GM20431 (cell line): ENCODE measurements around the gene CDKN1B.

Source experiments
- in situ Hi-C: fragments of 300-500 bp; cut with MseI, MboI; formaldehyde crosslinking; loops from one replicate; pipeline ENCODE4 v1.15.0; 2020; ENCODE audit warnings: low sequenced_read_pairs; ENCODE audit not compliant: unreplicated experiment

CDKN1B gene

DNA sequence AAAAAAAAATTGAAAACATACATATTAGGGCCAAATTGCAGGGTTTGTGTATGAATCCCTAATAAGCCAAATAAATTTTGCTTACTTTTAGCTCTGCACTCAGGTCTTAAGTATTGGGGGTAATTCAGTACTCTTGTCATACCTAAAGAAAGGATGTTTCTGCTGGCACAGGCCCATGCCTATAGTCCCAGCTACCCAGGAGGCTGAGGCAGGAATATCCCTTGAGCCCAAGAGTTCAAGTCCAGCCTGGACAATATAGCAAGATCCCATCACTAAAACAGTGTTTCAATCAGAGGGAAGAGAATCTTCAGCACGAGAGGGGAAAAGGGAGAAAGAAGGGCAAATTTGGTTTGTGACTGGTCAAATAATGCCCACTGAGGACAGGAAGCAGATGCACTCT is 17.8 kb upstream of the CDKN1B start:
- in situ Hi-C loops, result no loop called here

DNA sequence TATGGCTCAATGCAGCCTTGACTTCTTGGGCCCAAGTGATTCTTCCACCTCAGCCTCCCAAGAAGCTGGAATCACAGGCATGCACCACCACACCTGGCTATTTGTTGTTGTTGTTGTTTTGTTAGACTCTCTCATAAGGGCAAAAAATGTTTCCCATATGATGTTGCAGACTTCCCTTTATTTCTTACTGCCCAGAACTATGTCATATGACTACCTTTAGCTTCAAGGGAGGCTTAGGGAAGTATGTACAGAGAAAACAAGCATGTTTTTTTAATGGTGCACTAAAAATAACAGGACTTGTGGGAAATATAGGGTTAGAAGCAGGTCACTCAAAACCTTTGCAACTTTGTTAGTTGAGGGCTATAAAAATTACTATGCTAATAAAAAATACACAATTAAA is 16.9 kb upstream of the CDKN1B start:
- in situ Hi-C loops, result loop anchor here (25.0 kb wide), 1 partner anchor 313 kb away; no protein-coding TSS in a partner anchor

DNA sequence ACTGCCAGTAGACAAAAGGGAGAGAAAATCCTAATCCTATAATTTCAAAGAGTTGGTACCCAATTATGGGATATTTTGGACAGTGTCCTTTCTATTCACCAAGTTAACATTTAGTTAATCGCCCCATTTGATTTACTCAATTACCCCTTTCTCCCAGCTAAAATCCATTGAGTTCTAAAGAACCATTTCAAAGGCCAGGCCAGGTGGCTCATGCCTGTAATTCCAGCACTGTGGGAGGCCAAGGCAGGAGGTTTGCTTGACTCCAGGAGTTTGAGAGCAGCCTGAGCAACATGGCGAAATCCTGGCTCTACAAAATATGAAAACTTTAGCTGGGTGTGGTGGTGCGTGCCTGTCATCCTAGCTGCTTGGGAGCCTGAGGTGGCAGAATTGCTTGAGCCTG is 15.7 kb upstream of the CDKN1B start:
- in situ Hi-C loops, result loop anchor here (25.0 kb wide), 1 partner anchor 314 kb away; no protein-coding TSS in a partner anchor

DNA sequence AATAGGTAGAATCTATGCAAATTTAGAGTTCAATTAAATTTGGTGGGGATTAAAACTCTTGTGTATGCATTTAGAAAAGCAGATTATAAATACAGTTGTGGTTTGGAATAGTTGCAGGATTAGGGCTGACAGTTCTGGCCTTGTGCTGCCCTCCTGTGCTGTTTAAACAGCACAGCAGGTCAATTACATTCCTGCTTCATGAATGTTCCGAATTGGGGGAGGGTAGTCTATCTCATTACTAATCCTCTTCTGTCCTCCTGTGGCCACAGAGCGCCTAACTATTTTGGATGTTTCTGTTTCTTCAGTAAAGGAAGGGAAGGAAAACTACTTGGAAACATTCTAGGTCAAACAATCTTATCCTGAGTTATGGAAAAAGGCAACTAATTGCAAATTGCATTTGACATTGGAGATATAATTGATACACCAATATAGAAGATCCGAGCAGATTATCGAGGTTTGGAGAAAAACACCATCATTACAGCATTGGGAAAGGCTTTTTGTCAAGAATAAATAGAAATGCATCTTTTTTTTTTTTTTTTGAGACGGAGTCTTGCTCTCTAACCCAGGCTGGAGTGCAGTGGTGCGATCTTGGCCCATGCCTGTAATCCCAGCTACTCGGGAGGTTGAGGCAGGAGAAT is 12.5 kb upstream of the CDKN1B start:
- in situ Hi-C loops, result loop anchor here (25.0 kb wide), 1 partner anchor 317 kb away; no protein-coding TSS in a partner anchor

DNA sequence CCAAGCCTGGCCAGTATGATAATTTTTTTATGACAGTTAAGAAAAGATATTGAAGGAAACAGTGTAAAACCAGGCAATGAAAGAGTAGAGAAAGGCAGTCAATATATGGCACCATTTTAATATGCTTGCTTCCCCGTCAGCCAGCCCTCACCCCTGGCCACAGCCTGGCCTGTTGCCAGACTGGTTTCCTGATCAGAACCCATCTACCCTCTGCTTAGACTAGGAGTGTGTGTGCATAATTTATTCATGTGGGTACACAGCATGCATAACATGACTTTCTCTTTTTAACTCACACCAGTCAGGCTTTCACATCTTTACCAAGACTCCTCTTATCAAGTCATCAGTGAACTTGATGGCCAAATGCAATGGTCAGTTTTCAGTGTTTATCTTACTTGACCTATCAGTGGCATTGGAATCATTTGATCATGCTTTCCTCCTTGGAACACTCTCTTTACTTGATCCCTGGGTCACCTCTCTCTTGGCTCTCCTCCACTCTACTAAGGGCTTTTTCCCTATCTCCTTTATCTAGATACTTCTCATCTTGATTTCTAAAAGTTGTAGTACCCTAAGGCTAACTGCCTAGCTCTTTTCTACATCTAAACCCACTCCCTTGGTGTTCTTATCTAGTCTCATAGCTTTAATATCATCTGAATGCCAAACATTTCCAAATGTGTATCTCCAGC is 11.2 kb upstream of the CDKN1B start:
- in situ Hi-C loops, result loop anchor here (25.0 kb wide), 1 partner anchor 319 kb away; no protein-coding TSS in a partner anchor

DNA sequence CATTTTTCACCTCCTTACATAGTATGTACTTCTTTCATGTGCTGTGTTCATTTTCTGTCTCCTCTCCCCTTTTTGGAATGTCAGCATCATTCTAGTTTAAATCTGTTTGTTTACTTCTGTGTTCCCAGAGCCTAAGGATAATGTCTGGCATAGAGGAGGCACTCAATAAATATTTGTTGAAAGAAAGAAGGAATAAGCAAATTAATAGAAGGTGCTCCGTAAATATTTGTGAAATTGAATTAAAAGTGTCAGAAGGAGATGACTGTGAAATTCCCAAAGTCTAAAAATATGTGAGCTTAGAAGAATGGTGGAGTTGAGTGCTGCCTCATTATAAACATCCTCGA is 3.3 kb upstream of the CDKN1B start:
- in situ Hi-C loops, result loop anchor here (25.0 kb wide), 1 partner anchor 327 kb away; no protein-coding TSS in a partner anchor

DNA sequence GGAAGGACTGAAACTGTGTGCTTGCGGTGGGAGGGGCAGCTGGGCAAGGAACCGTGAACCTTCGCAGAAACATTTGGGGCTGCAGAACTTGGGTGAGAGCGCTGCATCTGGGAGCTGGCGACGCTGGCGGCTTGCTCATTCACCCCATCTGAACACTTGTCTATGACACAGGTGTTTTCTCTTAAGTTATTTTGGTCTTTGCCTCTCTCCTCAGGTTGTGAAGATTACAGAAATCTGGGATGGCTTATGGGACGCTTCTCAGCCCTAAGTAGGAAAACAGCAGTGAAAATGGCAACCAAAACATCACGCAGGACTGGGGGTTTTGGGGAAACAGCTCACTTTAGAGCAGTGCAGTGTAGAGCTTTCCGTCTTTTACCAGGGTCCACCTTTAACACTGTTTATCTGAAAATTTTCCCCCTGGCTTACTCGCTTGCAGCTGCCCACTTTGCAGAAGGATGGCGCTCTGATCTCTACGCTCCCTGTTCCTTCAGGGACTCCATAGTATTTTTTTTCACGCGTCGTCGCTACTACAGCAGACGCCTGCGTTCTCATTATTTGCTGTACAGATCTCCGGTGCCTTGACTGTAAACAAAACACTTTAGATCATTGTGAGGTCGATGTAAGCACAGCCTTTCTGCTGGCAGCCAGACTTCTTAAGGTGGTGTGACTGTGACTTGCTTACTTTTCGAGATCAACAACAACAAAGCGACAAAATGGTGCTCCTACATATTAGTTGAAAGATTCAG is 2.7 kb upstream of the CDKN1B start:
- in situ Hi-C loops, result loop anchor here (25.0 kb wide), 1 partner anchor 327 kb away; no protein-coding TSS in a partner anchor

DNA sequence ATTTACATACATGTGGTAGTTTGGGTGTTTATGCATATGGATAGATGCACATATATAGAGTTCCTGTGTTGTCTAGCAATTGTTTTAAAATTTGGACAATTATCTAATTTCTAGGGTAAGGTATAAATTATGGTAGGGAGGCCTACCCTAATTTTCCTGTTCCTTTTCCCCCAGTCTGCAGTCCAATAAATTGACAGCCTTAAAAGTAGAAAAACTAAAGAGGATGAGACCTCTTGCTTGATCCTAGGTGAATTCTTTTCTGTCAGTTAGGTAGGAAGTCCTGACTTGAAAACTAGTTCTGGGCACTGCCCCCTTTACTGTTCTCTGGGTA is 2.1 kb upstream of the CDKN1B start:
- in situ Hi-C loops, result loop anchor here (25.0 kb wide), 1 partner anchor 328 kb away; no protein-coding TSS in a partner anchor

DNA sequence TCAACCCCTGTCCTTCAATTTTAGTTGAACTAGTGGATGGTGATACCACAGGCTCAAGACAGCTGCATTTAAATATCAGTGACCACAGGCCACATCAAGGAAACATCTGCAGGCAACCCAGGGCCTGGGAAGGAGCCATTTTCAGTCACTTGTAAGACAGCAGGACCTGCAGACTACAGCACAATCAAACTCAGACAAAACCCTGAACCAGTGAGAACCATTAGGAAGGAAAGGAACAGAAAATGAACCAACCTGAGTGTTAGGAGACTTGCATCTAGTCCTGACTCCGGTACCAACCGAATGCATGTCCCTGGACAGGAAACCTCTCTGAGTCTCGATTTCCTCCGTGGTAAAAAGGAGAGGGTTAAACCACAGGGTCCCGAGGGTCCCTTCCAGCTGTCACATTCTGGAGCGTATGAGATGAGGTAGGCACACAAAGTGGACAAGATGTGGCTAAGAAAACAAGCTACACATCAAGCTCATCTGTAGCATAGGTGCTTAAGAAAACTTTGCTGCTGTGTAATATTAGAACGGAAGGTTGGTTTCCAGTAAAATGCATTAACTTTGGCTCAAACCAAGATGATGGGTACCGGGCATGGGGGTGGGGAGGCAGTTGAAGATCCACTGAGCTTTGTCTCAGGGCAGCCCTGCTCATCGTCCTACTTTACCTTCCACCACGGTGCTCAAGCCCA is 1.6 kb upstream of the CDKN1B start:
- in situ Hi-C loops, result loop anchor here (25.0 kb wide), 1 partner anchor 328 kb away; no protein-coding TSS in a partner anchor

DNA sequence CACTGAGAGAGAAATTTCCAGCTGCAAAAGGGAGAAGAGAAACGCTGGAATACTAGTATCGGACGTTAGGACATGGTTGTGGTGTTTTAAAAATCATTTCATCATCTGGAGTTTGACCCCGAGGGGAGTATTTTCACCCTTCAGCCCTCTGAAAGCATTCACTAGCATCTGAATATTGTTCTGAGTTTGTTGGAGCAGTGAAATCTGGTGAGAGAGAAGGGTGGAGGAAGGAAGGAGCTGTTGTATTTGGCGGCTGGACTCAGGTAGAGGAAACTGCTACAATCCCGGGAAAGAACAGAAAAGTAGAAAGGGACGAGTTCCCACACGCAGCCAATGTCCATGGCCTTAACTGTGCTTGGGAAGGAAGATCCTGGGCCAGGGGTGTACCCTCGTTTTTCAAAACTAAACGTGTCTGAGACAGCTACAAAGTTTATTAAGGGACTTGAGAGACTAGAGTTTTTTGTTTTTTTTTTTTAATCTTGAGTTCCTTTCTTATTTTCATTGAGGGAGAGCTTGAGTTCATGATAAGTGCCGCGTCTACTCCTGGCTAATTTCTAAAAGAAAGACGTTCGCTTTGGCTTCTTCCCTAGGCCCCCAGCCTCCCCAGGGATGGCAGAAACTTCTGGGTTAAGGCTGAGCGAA is 896 bp upstream of the CDKN1B start:
- in situ Hi-C loops, result loop anchor here (25.0 kb wide), 1 partner anchor 329 kb away; no protein-coding TSS in a partner anchor

DNA sequence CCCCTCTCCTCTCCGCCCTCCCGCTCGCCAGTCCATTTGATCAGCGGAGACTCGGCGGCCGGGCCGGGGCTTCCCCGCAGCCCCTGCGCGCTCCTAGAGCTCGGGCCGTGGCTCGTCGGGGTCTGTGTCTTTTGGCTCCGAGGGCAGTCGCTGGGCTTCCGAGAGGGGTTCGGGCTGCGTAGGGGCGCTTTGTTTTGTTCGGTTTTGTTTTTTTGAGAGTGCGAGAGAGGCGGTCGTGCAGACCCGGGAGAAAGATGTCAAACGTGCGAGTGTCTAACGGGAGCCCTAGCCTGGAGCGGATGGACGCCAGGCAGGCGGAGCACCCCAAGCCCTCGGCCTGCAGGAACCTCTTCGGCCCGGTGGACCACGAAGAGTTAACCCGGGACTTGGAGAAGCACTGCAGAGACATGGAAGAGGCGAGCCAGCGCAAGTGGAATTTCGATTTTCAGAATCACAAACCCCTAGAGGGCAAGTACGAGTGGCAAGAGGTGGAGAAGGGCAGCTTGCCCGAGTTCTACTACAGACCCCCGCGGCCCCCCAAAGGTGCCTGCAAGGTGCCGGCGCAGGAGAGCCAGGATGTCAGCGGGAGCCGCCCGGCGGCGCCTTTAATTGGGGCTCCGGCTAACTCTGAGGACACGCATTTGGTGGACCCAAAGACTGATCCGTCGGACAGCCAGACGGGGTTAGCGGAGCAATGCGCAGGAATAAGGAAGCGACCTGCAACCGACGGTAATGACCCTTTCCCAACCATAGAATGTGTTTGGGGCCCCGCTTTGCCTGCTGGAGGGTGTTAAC is 615 bp downstream of the CDKN1B start:
- in situ Hi-C loops, result loop anchor here (25.0 kb wide), 1 partner anchor 330 kb away; no protein-coding TSS in a partner anchor

DNA sequence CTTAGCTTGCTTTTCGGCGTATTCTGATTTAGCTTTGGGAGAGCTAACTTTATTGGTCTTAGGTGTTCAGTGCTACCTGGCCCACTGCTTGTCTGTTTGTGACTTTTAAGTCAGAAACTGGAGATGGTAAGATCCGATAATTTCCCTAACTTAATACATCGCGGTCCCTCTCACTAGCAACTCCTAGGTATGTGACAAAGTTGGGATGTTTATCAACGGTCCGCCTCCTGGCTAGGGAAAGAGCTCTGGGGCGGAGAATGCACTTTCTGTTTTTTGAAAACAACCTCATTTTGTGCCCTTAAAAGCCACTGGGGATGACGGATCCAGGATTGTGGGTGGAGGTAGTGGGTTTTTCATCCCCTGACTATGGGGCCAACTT is 1.2 kb downstream of the CDKN1B start:
- in situ Hi-C loops, result loop anchor here (25.0 kb wide), 1 partner anchor 331 kb away; no protein-coding TSS in a partner anchor

DNA sequence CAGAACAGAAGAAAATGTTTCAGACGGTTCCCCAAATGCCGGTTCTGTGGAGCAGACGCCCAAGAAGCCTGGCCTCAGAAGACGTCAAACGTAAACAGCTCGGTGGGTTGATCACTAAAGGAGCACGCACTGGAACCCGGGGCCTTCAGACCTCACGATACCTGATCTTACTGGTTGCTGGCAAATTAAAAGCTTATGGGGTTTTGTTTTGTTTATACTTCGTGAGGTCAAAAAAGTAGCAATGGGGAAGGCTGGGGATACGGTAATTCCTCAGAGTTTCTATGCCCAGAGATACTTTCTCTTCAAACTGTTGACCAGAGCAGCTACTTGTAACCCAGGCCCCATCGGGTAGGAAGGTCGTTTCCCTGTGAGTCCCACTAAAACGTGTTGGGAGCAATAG is 1.7 kb downstream of the CDKN1B start:
- in situ Hi-C loops, result loop anchor here (25.0 kb wide), 1 partner anchor 332 kb away; no protein-coding TSS in a partner anchor

DNA sequence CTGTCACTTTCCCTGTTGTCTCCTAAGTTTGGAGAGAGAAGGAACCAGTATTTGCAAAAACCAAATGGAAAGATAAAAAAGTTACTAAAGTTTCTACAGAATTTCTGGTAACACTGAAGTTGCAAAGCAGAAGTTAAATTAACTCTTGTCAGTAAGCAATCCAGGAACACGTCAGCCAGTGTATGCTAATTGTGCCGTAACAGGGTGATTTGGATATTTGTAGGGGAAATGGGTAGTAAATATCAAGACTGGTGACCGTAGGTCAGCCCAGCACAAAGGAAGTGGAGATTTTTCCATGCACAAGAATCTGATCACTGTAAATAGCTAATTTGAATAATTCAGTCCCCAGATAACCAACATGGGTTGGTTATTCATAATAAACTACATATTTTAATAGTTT is 2.3 kb downstream of the CDKN1B start:
- in situ Hi-C loops, result loop anchor here (25.0 kb wide), 1 partner anchor 332 kb away; no protein-coding TSS in a partner anchor

DNA sequence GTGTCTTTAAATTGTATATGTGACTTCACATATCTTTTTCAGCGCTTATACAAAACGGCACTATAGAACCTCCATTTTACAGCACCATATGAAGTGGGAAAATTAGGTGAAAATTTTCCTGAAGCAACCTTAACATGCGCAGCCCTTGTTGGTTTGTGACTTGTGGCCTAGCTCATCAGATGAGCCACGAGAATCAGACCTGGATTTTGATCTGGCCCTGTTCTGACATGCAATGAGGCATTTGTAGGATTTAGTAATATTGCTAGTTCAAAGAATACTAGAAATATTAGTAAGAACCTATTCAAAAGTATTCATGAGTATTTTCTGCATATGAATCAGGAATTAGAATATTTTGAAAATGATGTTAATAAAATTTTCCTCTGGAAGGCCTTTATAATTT is 2.9 kb downstream of the CDKN1B start:
- in situ Hi-C loops, result loop anchor here (25.0 kb wide), 1 partner anchor 333 kb away; no protein-coding TSS in a partner anchor

DNA sequence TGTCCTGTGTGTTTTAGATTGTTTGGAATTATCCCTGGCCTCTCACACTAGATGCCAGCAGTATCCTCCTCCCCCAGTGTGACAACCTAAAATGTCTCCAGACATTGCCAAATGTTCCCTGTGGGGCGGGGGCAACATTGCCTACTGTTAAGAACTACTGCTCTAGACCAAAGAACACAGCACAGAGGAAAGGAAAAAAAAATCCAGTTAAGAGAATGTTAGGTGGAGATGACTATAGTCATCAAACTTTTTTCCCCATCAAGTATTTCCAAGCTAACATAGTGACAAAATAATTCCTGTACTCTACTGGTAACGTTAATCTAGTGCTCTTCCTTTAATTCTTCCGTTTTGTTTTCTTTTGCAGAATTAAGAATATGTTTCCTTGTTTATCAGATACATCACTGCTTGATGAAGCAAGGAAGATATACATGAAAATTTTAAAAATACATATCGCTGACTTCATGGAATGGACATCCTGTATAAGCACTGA is 3.5 kb downstream of the CDKN1B start:
- in situ Hi-C loops, result loop anchor here (25.0 kb wide), 1 partner anchor 333 kb away; no protein-coding TSS in a partner anchor

DNA sequence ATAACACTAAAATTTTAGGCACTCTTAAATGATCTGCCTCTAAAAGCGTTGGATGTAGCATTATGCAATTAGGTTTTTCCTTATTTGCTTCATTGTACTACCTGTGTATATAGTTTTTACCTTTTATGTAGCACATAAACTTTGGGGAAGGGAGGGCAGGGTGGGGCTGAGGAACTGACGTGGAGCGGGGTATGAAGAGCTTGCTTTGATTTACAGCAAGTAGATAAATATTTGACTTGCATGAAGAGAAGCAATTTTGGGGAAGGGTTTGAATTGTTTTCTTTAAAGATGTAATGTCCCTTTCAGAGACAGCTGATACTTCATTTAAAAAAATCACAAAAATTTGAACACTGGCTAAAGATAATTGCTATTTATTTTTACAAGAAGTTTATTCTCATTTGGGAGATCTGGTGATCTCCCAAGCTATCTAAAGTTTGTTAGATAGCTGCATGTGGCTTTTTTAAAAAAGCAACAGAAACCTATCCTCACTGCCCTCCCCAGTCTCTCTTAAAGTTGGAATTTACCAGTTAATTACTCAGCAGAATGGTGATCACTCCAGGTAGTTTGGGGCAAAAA is 4.1 kb downstream of the CDKN1B start:
- in situ Hi-C loops, result loop anchor here (25.0 kb wide), 1 partner anchor 334 kb away; no protein-coding TSS in a partner anchor

DNA sequence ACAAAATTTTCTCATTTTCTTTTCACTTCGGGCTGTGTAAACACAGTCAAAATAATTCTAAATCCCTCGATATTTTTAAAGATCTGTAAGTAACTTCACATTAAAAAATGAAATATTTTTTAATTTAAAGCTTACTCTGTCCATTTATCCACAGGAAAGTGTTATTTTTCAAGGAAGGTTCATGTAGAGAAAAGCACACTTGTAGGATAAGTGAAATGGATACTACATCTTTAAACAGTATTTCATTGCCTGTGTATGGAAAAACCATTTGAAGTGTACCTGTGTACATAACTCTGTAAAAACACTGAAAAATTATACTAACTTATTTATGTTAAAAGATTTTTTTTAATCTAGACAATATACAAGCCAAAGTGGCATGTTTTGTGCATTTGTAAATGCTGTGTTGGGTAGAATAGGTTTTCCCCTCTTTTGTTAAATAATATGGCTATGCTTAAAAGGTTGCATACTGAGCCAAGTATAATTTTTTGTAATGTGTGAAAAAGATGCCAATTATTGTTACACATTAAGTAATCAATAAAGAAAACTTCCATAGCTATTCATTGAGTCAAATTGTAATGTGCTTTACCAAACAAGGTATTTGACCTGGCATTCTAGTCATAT is 4.8 kb downstream of the CDKN1B start:
- in situ Hi-C loops, result loop anchor here (25.0 kb wide), 1 partner anchor 335 kb away; no protein-coding TSS in a partner anchor
